ENCODE data around the gene CABP1.

DNA sequence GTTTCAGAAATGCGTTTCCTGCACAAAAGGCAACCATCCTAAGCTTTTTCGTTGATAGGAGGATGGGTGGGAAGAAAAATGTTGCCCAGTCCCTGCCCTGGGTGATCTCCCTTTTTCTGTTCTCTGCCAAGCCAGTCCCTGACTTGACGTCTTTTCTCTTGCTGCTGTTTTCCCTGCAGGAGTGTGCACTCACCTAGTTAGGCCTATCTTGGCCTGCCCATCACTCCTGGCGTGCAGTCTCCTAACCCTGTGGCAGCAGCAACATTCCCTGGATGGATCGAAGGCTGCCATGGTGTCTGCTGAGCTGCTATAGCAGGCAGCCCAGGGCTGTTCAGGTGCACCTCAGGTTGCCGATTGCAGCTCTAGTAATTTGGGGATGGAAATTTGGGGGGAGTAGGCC is 71.0 kb downstream of the CABP1 start:
- TF ChIP-seq, protein P1, sequence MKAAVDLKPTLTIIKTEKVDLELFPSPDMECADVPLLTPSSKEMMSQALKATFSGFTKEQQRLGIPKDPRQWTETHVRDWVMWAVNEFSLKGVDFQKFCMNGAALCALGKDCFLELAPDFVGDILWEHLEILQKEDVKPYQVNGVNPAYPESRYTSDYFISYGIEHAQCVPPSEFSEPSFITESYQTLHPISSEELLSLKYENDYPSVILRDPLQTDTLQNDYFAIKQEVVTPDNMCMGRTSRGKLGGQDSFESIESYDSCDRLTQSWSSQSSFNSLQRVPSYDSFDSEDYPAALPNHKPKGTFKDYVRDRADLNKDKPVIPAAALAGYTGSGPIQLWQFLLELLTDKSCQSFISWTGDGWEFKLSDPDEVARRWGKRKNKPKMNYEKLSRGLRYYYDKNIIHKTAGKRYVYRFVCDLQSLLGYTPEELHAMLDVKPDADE (IDR thresholded peaks at IDR 0.05), result no peak
- TF ChIP-seq POLR2AphosphoS5 (IDR thresholded peaks at IDR 0.05; ENCODE audit: low read depth), result no peak
- no peak for TF ChIP-seq EZH2 (IDR thresholded peaks at IDR 0.05; ENCODE audit: low read depth, unreplicated experiment)
- TF ChIP-seq, protein P2, sequence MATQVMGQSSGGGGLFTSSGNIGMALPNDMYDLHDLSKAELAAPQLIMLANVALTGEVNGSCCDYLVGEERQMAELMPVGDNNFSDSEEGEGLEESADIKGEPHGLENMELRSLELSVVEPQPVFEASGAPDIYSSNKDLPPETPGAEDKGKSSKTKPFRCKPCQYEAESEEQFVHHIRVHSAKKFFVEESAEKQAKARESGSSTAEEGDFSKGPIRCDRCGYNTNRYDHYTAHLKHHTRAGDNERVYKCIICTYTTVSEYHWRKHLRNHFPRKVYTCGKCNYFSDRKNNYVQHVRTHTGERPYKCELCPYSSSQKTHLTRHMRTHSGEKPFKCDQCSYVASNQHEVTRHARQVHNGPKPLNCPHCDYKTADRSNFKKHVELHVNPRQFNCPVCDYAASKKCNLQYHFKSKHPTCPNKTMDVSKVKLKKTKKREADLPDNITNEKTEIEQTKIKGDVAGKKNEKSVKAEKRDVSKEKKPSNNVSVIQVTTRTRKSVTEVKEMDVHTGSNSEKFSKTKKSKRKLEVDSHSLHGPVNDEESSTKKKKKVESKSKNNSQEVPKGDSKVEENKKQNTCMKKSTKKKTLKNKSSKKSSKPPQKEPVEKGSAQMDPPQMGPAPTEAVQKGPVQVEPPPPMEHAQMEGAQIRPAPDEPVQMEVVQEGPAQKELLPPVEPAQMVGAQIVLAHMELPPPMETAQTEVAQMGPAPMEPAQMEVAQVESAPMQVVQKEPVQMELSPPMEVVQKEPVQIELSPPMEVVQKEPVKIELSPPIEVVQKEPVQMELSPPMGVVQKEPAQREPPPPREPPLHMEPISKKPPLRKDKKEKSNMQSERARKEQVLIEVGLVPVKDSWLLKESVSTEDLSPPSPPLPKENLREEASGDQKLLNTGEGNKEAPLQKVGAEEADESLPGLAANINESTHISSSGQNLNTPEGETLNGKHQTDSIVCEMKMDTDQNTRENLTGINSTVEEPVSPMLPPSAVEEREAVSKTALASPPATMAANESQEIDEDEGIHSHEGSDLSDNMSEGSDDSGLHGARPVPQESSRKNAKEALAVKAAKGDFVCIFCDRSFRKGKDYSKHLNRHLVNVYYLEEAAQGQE (IDR thresholded peaks at IDR 0.05; ENCODE audit: unreplicated experiment), result no peak
- TF ChIP-seq, protein P3, sequence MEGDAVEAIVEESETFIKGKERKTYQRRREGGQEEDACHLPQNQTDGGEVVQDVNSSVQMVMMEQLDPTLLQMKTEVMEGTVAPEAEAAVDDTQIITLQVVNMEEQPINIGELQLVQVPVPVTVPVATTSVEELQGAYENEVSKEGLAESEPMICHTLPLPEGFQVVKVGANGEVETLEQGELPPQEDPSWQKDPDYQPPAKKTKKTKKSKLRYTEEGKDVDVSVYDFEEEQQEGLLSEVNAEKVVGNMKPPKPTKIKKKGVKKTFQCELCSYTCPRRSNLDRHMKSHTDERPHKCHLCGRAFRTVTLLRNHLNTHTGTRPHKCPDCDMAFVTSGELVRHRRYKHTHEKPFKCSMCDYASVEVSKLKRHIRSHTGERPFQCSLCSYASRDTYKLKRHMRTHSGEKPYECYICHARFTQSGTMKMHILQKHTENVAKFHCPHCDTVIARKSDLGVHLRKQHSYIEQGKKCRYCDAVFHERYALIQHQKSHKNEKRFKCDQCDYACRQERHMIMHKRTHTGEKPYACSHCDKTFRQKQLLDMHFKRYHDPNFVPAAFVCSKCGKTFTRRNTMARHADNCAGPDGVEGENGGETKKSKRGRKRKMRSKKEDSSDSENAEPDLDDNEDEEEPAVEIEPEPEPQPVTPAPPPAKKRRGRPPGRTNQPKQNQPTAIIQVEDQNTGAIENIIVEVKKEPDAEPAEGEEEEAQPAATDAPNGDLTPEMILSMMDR (conservative IDR thresholded peaks at IDR 0.05; ENCODE audit: low read depth in 2 of 2), result no peak
- no peak for TF ChIP-seq EZH2phosphoT487 (IDR thresholded peaks at IDR 0.05; ENCODE audit: unreplicated experiment)
- TF ChIP-seq, protein P4, sequence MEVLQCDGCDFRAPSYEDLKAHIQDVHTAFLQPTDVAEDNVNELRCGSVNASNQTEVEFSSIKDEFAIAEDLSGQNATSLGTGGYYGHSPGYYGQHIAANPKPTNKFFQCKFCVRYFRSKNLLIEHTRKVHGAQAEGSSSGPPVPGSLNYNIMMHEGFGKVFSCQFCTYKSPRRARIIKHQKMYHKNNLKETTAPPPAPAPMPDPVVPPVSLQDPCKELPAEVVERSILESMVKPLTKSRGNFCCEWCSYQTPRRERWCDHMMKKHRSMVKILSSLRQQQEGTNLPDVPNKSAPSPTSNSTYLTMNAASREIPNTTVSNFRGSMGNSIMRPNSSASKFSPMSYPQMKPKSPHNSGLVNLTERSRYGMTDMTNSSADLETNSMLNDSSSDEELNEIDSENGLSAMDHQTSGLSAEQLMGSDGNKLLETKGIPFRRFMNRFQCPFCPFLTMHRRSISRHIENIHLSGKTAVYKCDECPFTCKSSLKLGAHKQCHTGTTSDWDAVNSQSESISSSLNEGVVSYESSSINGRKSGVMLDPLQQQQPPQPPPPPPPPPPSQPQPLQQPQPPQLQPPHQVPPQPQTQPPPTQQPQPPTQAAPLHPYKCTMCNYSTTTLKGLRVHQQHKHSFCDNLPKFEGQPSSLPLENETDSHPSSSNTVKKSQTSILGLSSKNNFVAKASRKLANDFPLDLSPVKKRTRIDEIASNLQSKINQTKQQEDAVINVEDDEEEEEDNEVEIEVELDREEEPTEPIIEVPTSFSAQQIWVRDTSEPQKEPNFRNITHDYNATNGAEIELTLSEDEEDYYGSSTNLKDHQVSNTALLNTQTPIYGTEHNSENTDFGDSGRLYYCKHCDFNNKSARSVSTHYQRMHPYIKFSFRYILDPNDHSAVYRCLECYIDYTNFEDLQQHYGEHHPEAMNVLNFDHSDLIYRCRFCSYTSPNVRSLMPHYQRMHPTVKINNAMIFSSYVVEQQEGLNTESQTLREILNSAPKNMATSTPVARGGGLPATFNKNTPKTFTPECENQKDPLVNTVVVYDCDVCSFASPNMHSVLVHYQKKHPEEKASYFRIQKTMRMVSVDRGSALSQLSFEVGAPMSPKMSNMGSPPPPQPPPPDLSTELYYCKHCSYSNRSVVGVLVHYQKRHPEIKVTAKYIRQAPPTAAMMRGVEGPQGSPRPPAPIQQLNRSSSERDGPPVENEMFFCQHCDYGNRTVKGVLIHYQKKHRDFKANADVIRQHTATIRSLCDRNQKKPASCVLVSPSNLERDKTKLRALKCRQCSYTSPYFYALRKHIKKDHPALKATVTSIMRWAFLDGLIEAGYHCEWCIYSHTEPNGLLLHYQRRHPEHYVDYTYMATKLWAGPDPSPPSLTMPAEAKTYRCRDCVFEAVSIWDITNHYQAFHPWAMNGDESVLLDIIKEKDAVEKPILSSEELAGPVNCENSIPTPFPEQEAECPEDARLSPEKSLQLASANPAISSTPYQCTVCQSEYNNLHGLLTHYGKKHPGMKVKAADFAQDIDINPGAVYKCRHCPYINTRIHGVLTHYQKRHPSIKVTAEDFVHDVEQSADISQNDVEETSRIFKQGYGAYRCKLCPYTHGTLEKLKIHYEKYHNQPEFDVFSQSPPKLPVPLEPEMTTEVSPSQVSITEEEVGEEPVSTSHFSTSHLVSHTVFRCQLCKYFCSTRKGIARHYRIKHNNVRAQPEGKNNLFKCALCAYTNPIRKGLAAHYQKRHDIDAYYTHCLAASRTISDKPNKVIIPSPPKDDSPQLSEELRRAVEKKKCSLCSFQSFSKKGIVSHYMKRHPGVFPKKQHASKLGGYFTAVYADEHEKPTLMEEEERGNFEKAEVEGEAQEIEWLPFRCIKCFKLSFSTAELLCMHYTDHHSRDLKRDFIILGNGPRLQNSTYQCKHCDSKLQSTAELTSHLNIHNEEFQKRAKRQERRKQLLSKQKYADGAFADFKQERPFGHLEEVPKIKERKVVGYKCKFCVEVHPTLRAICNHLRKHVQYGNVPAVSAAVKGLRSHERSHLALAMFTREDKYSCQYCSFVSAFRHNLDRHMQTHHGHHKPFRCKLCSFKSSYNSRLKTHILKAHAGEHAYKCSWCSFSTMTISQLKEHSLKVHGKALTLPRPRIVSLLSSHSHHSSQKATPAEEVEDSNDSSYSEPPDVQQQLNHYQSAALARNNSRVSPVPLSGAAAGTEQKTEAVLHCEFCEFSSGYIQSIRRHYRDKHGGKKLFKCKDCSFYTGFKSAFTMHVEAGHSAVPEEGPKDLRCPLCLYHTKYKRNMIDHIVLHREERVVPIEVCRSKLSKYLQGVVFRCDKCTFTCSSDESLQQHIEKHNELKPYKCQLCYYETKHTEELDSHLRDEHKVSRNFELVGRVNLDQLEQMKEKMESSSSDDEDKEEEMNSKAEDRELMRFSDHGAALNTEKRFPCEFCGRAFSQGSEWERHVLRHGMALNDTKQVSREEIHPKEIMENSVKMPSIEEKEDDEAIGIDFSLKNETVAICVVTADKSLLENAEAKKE (CRISPR knock-in tag; IDR thresholded peaks at IDR 0.05), result no peak
- no peak for TF ChIP-seq JUNB (IDR thresholded peaks at IDR 0.05; ENCODE audit: unreplicated experiment)
- TF ChIP-seq CREB1 (CRISPR knock-in tag; IDR thresholded peaks at IDR 0.05; ENCODE audit: low read depth), result no peak
- no peak for TF ChIP-seq NANOG (IDR thresholded peaks at IDR 0.05; ENCODE audit: borderline replicate concordance)
- no peak for TF ChIP-seq STAT1 (IDR thresholded peaks at IDR 0.05; ENCODE audit: unreplicated experiment)
- no peak for TF ChIP-seq ZNF114 (CRISPR knock-in tag; IDR thresholded peaks at IDR 0.05)
- no peak for TF ChIP-seq ZNF331 (CRISPR knock-in tag; IDR thresholded peaks at IDR 0.05; ENCODE audit: low read depth)

All from GM23338 (cell line).